Peyer's patch (tissue), 4 donors: ENCODE data around the gene ZFP92. TPM values are rescaled to one million over a fixed set of nuclear protein-coding genes. Genes with fewer than 3 reads are reported as not detected.

Experiments
- DNase-seq, 3 donors: peaks; one replicate each; pipeline ENCODE4 v3.0.0-alpha.2; 2017 to 2019
- H3K27ac ChIP-seq, 4 donors: fragments of 200-600 bp; sonication (generic); one replicate each; pipeline ENCODE4 v1.5.1; 2016 to 2019
- H3K27me3 ChIP-seq, 2 donors: fragments of 200-600 bp; sonication (generic); one replicate each; pipeline ENCODE4 v1.5.1; 2019
- H3K36me3 ChIP-seq, 3 donors: fragments of 200-600 bp; sonication (generic); one replicate each; pipeline ENCODE4 v1.5.1; 2016 to 2019
- H3K4me1 ChIP-seq, 4 donors: fragments of 200-600 bp; sonication (generic); one replicate each; pipeline ENCODE4 v1.5.1; 2016 to 2019
- H3K4me3 ChIP-seq, 4 donors: fragments of 200-600 bp; sonication (generic); 1 replicate in 3 of 4; 2 replicates in 1 of 4; pipeline ENCODE4 v1.5.1; 2016 to 2019; ENCODE audit warnings: mild to moderate bottlenecking in 1 of 4
- H3K9me3 ChIP-seq, 4 donors: fragments of 200-600 bp; sonication (generic); one replicate each; pipeline ENCODE4 v1.5.1; 2016 to 2019; ENCODE audit warnings: mild to moderate bottlenecking in 1 of 4
- CTCF ChIP-seq, 6 experiments: fragments of 450-650 bp in 4 of 6; fragments of 200-600 bp in 2 of 6; sonication (generic) in 1 of 6; IDR thresholded peaks; one replicate each; pipeline ENCODE4 v1.5.1; 2017 to 2019; ENCODE audit warnings: antibody characterized with exemption in 6 of 6, mild to moderate bottlenecking in 3 of 6, moderate library complexity in 1 of 6
- POLR2A ChIP-seq, 2 donors: fragments of 450-650 bp; IDR thresholded peaks; one replicate each; pipeline ENCODE4 v1.5.1; 2017; ENCODE audit warnings: antibody characterized with exemption in 2 of 2, mild to moderate bottlenecking in 2 of 2, moderate library complexity in 2 of 2
- total RNA-seq, 4 donors: library from RNA; depleted of rRNA; stranded (reverse); fragments of >200 nt; gene quantifications; one replicate each; pipeline ENCODE4 v1.1.0, GENCODE V29; 2016

ZFP92 gene
- total RNA-seq, 4 donors from 2014 or later: 0.19 to 2.3 (median 0.81) TPM

GRCh38 chrX:153416781-153417450 lies 5.6 kb downstream of the ZFP92 start:
- H3K27me3 ChIP-seq: no peaks in the 10 kb centered on the region
- DNase-seq: no peak

GRCh38 chrX:153417637-153418036 lies 6.4 kb downstream of the ZFP92 start:
- DNase-seq: no peak
- Histone ChIP-seq H3K9me3 (no peaks in the 10 kb centered on the region), H3K27ac (no peak overlapping the region), H3K4me3 (no peak overlapping the region), H3K36me3 (no peaks in the 10 kb centered on the region), H3K27me3 (no peaks in the 10 kb centered on the region), H3K4me1 (no peaks in the 10 kb centered on the region)
- TF ChIP-seq CTCF (IDR thresholded peaks at IDR 0.05) (no peak), POLR2A (IDR thresholded peaks at IDR 0.05) (no peak)

More at GRCh38 chrX:153416781-153417450, 5.6 kb downstream of the ZFP92 start:
- Histone ChIP-seq H3K9me3 (no peaks in the 10 kb centered on the region), H3K4me1 (peaks cover 0 to 3% (median 0%) of the 10 kb centered on the region in 4 donors), H3K4me3 (no peak overlapping the region), H3K36me3 (no peaks in the 10 kb centered on the region), H3K27ac (no peak overlapping the region)
- TF ChIP-seq CTCF (IDR thresholded peaks at IDR 0.05) (no peak), POLR2A (IDR thresholded peaks at IDR 0.05) (no peak)

GRCh38 chrX:153420851-153421599 lies 9.8 kb downstream of the ZFP92 start:
- Histone ChIP-seq H3K9me3 (no peaks in the 10 kb centered on the region), H3K27me3 (no peaks in the 10 kb centered on the region)

GRCh38 chrX:153421856-153422255 lies 10.6 kb downstream of the ZFP92 start:
- no peak overlapping the region for H3K4me3 ChIP-seq
- no peak overlapping the region for H3K27ac ChIP-seq
- H3K9me3 ChIP-seq: no peaks in the 10 kb centered on the region
- no peaks in the 10 kb centered on the region for H3K4me1 ChIP-seq
- H3K27me3 ChIP-seq: no peaks in the 10 kb centered on the region
- no peak for TF ChIP-seq CTCF (IDR thresholded peaks at IDR 0.05)
- TF ChIP-seq POLR2A (IDR thresholded peaks at IDR 0.05): no peak
- peak in 1 of 3 donors; percentile 28 for DNase-seq
- H3K36me3 ChIP-seq: no peaks in the 10 kb centered on the region

More at GRCh38 chrX:153420851-153421599, 9.8 kb downstream of the ZFP92 start:
- no peak overlapping the region for H3K27ac ChIP-seq
- H3K36me3 ChIP-seq: no peaks in the 10 kb centered on the region
- H3K4me3 ChIP-seq: no peak overlapping the region
- H3K4me1 ChIP-seq: no peaks in the 10 kb centered on the region
- DNase-seq: peak in 1 of 3 donors; percentile 29
- no peak for TF ChIP-seq CTCF (IDR thresholded peaks at IDR 0.05)
- TF ChIP-seq POLR2A (IDR thresholded peaks at IDR 0.05): no peak

GRCh38 chrX:153423652-153424051 lies 12.4 kb downstream of the ZFP92 start:
- no peaks in the 10 kb centered on the region for H3K36me3 ChIP-seq
- H3K27me3 ChIP-seq: no peaks in the 10 kb centered on the region
- H3K4me3 ChIP-seq: no peak overlapping the region
- H3K9me3 ChIP-seq: no peaks in the 10 kb centered on the region
- H3K4me1 ChIP-seq: no peaks in the 10 kb centered on the region
- peak in 1 of 3 donors; percentile 38 for DNase-seq
- no peak for TF ChIP-seq POLR2A (IDR thresholded peaks at IDR 0.05)
- TF ChIP-seq CTCF (IDR thresholded peaks at IDR 0.05): no peak
- H3K27ac ChIP-seq: no peak overlapping the region
